Measurements from ENCODE around the gene SLC5A3. TPM values are rescaled to one million over a fixed set of nuclear protein-coding genes. Genes with fewer than 3 reads are reported as not detected.

SLC5A3 gene
- polyA plus RNA-seq, 3 donors: 1.2 to 3.3 (median 1.6) TPM

GRCh38 chr21:34113842-34114241, 40.5 kb downstream of the SLC5A3 start:
- peaks cover 0 to 2% (median 0%) of the 10 kb centered on the region in 7 donors for H3K9me3 Mint-ChIP-seq

GRCh38 chr21:34115160-34115559, 41.8 kb downstream of the SLC5A3 start:
- Mint-ChIP-seq H3K27me3 (ENCODE audit: low read depth in 3 of 3) (no peaks in the 10 kb centered on the region), H3K9me3 (peaks cover 0 to 2% (median 0%) of the 10 kb centered on the region in 7 donors), H3K27ac (no peak overlapping the region), H3K36me3 (peaks cover 12 to 16% of the 10 kb centered on the region in 2 donors), H3K4me1 (peaks cover 24% of the 10 kb centered on the region), H3K4me3 (no peak overlapping the region)
- Histone ChIP-seq H3K27ac (ENCODE audit: low read depth in 1 of 2, low read length in 2 of 2) (no peak overlapping the region), H3K4me2 (replicated peaks; ENCODE audit: extremely low read depth, low read length, poor library complexity, severe bottlenecking) (no peak overlapping the region), H3K4me1 (ENCODE audit: control insufficient read depth in 1 of 2, insufficient read depth in 2 of 2, low read length in 2 of 2) (no peaks in the 10 kb centered on the region), H3K4me3 (replicated peaks in 1 of 3; ENCODE audit: low read depth in 2 of 3, low read length in 3 of 3) (no peak overlapping the region), H2AFZ (ENCODE audit: insufficient read depth, low read depth, low read length, poor library complexity, severe bottlenecking) (no peak overlapping the region), H3K27me3 (ENCODE audit: control insufficient read depth in 2 of 2, insufficient read depth in 2 of 2, low read length in 2 of 2) (no peaks in the 10 kb centered on the region), H3K79me2 (ENCODE audit: insufficient read depth, low read length) (peaks cover 20% of the 10 kb centered on the region), H3K9me3 (replicated peaks in 1 of 2; ENCODE audit: control insufficient read depth in 1 of 2, insufficient read depth in 1 of 2, low read length in 2 of 2) (no peaks in the 10 kb centered on the region), H3K9ac (ENCODE audit: insufficient read depth, low read length, poor library complexity, severe bottlenecking) (no peak overlapping the region), H4K20me1 (ENCODE audit: insufficient read depth, low read length) (peaks cover 29% of the 10 kb centered on the region), H3K36me3 (replicated peaks in 1 of 2; ENCODE audit: control insufficient read depth in 1 of 2, insufficient read depth in 2 of 2, low read length in 2 of 2) (no peaks in the 10 kb centered on the region)
- intact Hi-C loops (cut with micrococcal nuclease): no loop called here
- DNase-seq: no peak
- WGBS (ENCODE audit: insufficient coverage): no CpG with 5 or more reads among the region's 1 CpG
- TF ChIP-seq CTCF (IDR thresholded peaks at IDR 0.05): no peak

More at GRCh38 chr21:34113842-34114241, 40.5 kb downstream of the SLC5A3 start:
- Histone ChIP-seq H2AFZ (ENCODE audit: insufficient read depth, low read depth, low read length, poor library complexity, severe bottlenecking) (no peak overlapping the region), H3K27me3 (ENCODE audit: control insufficient read depth in 2 of 2, insufficient read depth in 2 of 2, low read length in 2 of 2) (no peaks in the 10 kb centered on the region), H4K20me1 (ENCODE audit: insufficient read depth, low read length) (peaks cover 39% of the 10 kb centered on the region), H3K4me3 (replicated peaks in 1 of 3; ENCODE audit: low read depth in 2 of 3, low read length in 3 of 3) (no peak overlapping the region), H3K79me2 (ENCODE audit: insufficient read depth, low read length) (peaks cover 20% of the 10 kb centered on the region), H3K9ac (ENCODE audit: insufficient read depth, low read length, poor library complexity, severe bottlenecking) (no peak overlapping the region), H3K4me1 (ENCODE audit: control insufficient read depth in 1 of 2, insufficient read depth in 2 of 2, low read length in 2 of 2) (no peaks in the 10 kb centered on the region), H3K9me3 (replicated peaks in 1 of 2; ENCODE audit: control insufficient read depth in 1 of 2, insufficient read depth in 1 of 2, low read length in 2 of 2) (no peaks in the 10 kb centered on the region), H3K4me2 (replicated peaks; ENCODE audit: extremely low read depth, low read length, poor library complexity, severe bottlenecking) (no peak overlapping the region), H3K27ac (ENCODE audit: low read depth in 1 of 2, low read length in 2 of 2) (no peak overlapping the region), H3K36me3 (replicated peaks in 1 of 2; ENCODE audit: control insufficient read depth in 1 of 2, insufficient read depth in 2 of 2, low read length in 2 of 2) (no peaks in the 10 kb centered on the region)
- Mint-ChIP-seq H3K36me3 (peaks cover 12 to 16% of the 10 kb centered on the region in 2 donors), H3K27me3 (ENCODE audit: low read depth in 3 of 3) (no peaks in the 10 kb centered on the region), H3K4me3 (no peak overlapping the region), H3K27ac (no peak overlapping the region), H3K4me1 (peaks cover 24% of the 10 kb centered on the region)
- no peak for DNase-seq
- no peak for TF ChIP-seq CTCF (IDR thresholded peaks at IDR 0.05)
- intact Hi-C loops (cut with micrococcal nuclease): no loop called here
- no CpG with 5 or more reads among the region's 2 CpGs for WGBS (ENCODE audit: insufficient coverage)

Data from CD14-positive monocyte (primary cell).